DOHH2 (cell line): ENCODE data around the gene LIMS4.
"Not testable (repeated sequence)": the region's sequence is repeated elsewhere in the genome, so short reads cannot be mapped to it uniquely, and the experiment has no call there.

Experiments used
- EZH2phosphoT487 ChIP-seq: fragments of 200-600 bp; sonication (generic); IDR thresholded peaks from 2 replicates; pipeline ENCODE4 v1.6.1; 2017; ENCODE audit warnings: borderline replicate concordance, mild to moderate bottlenecking, antibody characterized with exemption, low read length, moderate library complexity, mixed read lengths
- TF ChIP-seq, protein P1 (sequence below): fragments of 200-600 bp; sonication (generic); IDR thresholded peaks from one replicate; pipeline ENCODE4 v1.5.1; 2014; ENCODE audit warnings: antibody characterized with exemption, mild to moderate bottlenecking, low read depth, low read length; ENCODE audit not compliant: poor library complexity, severe bottlenecking

DNA sequence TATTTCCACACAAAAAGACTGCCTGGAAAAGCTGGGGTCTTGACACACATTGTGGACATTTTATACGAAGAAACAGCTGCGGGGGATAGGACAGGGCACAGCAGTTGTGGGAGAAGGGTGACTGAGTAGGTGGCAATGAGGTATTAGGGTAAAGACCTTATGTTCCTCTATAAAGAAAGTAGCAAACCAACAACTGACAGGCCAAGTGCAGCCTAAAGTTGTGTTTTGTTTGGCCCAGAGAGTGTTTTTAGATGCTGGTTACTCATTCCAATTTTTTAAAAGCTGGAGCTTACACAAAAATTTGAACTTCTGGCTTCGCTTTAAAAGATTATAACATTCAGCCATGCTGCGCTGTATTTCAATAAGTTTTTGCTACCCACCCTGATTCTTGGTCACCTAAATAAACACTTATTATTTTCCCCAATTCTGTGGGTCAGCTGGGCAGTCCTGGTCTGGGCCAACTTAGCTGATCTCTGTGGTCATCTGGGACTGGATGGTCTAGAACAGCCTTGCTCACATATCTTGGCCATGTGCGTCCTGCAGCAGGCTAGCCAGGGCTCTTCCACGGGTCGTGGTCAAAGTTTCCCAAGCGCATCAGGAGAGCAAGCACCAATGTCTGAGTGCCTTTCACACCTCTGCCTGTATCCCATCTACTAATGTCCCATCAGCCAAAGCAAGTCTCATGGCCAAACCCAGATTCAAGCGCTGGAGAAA is 51.8 kb downstream of the LIMS4 start:
- TF ChIP-seq, protein P1, sequence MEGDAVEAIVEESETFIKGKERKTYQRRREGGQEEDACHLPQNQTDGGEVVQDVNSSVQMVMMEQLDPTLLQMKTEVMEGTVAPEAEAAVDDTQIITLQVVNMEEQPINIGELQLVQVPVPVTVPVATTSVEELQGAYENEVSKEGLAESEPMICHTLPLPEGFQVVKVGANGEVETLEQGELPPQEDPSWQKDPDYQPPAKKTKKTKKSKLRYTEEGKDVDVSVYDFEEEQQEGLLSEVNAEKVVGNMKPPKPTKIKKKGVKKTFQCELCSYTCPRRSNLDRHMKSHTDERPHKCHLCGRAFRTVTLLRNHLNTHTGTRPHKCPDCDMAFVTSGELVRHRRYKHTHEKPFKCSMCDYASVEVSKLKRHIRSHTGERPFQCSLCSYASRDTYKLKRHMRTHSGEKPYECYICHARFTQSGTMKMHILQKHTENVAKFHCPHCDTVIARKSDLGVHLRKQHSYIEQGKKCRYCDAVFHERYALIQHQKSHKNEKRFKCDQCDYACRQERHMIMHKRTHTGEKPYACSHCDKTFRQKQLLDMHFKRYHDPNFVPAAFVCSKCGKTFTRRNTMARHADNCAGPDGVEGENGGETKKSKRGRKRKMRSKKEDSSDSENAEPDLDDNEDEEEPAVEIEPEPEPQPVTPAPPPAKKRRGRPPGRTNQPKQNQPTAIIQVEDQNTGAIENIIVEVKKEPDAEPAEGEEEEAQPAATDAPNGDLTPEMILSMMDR: not testable (repeated sequence)
- TF ChIP-seq EZH2phosphoT487: not testable (repeated sequence)
